Measurements from ENCODE around the gene KLF3. TPM values are rescaled to one million over a fixed set of nuclear protein-coding genes. Genes with fewer than 3 reads are reported as not detected.

KLF3 gene
- total RNA-seq, 1 experiment from 2014 or later: 14.4 TPM

- BruUV-seq (replicated peaks): no TSS peak
These were observed 81.9 kb downstream of the KLF3 start for GRCh38 chr4:38745881-38746280.

GRCh38 chr4:38747629-38748028, 83.6 kb downstream of the KLF3 start:
- in situ Hi-C loops (cut with HindIII; ENCODE audit: low pct_unique_long_range_greater_than_20kb, low sequenced_read_pairs): no loop called here

More at GRCh38 chr4:38745881-38746280, 81.9 kb downstream of the KLF3 start:
- Histone ChIP-seq H3K4me1 (ENCODE audit: control insufficient read depth, insufficient read depth, low read length) (no peaks in the 10 kb centered on the region), H3K27ac (ENCODE audit: low read length) (no peak overlapping the region), H3K36me3 (ENCODE audit: control insufficient read depth, insufficient read depth, low read length) (no peaks in the 10 kb centered on the region), H3K9me3 (ENCODE audit: control insufficient read depth, insufficient read depth, low read depth, low read length) (no peaks in the 10 kb centered on the region), H3K27me3 (ENCODE audit: control insufficient read depth, insufficient read depth, low read length) (no peaks in the 10 kb centered on the region), H3K4me3 (ENCODE audit: low read depth in 2 of 2, low read length in 2 of 2) (no peak overlapping the region)
- POLR2A ChIA-PET: no interaction called here
- no peak for TF ChIP-seq SIN3A (IDR thresholded peaks at IDR 0.05; ENCODE audit: borderline replicate concordance, insufficient read depth, low read depth, low read length)
- no peak for TF ChIP-seq POLR2AphosphoS5 (IDR thresholded peaks at IDR 0.05; ENCODE audit: low read depth, low read length)
- TF ChIP-seq, protein P1, sequence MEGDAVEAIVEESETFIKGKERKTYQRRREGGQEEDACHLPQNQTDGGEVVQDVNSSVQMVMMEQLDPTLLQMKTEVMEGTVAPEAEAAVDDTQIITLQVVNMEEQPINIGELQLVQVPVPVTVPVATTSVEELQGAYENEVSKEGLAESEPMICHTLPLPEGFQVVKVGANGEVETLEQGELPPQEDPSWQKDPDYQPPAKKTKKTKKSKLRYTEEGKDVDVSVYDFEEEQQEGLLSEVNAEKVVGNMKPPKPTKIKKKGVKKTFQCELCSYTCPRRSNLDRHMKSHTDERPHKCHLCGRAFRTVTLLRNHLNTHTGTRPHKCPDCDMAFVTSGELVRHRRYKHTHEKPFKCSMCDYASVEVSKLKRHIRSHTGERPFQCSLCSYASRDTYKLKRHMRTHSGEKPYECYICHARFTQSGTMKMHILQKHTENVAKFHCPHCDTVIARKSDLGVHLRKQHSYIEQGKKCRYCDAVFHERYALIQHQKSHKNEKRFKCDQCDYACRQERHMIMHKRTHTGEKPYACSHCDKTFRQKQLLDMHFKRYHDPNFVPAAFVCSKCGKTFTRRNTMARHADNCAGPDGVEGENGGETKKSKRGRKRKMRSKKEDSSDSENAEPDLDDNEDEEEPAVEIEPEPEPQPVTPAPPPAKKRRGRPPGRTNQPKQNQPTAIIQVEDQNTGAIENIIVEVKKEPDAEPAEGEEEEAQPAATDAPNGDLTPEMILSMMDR (IDR thresholded peaks at IDR 0.05): no peak
- no peak for TF ChIP-seq TCF7L2 (IDR thresholded peaks at IDR 0.05; ENCODE audit: low read depth, low read length)
- no peak for TF ChIP-seq REST (IDR thresholded peaks at IDR 0.05; ENCODE audit: insufficient read depth in 1 of 2, low read depth in 2 of 2, low read length in 1 of 2)
- no peak for ATAC-seq
- in situ Hi-C loops (cut with HindIII; ENCODE audit: low pct_unique_long_range_greater_than_20kb, low sequenced_read_pairs) (no loop called here), intact Hi-C loops (cut with micrococcal nuclease; ENCODE audit: unreplicated experiment) (no loop called here)
- DNase-seq (ENCODE audit: low read depth, low spot score): no peak
- CTCF ChIA-PET: no interaction called here

More at GRCh38 chr4:38747629-38748028, 83.6 kb downstream of the KLF3 start:
- ATAC-seq (no peak), DNase-seq (ENCODE audit: low read depth, low spot score) (no peak)
- no TSS peak for BruUV-seq (replicated peaks)
- intact Hi-C loops (cut with micrococcal nuclease; ENCODE audit: unreplicated experiment): no loop called here
- peaks cover 2% of the 10 kb centered on the region; the same call in 1 of the 2 replicates for H3K4me1 ChIP-seq (ENCODE audit: control insufficient read depth, insufficient read depth, low read length)
- no peak overlapping the region for H3K27ac ChIP-seq (ENCODE audit: low read length)
- H3K36me3 ChIP-seq (ENCODE audit: control insufficient read depth, insufficient read depth, low read length): no peaks in the 10 kb centered on the region
- TF ChIP-seq, protein P1 (IDR thresholded peaks at IDR 0.05): no peak
- TF ChIP-seq TCF7L2 (IDR thresholded peaks at IDR 0.05; ENCODE audit: low read depth, low read length) (no peak), POLR2AphosphoS5 (IDR thresholded peaks at IDR 0.05; ENCODE audit: low read depth, low read length) (no peak), SIN3A (IDR thresholded peaks at IDR 0.05; ENCODE audit: borderline replicate concordance, insufficient read depth, low read depth, low read length) (no peak), REST (IDR thresholded peaks at IDR 0.05; ENCODE audit: insufficient read depth in 1 of 2, low read depth in 2 of 2, low read length in 1 of 2) (no peak)
- no peaks in the 10 kb centered on the region for H3K27me3 ChIP-seq (ENCODE audit: control insufficient read depth, insufficient read depth, low read length)
- ChIA-PET POLR2A (no interaction called here), CTCF (no interaction called here)
- H3K4me3 ChIP-seq (ENCODE audit: low read depth in 2 of 2, low read length in 2 of 2): no peak overlapping the region
- H3K9me3 ChIP-seq (ENCODE audit: control insufficient read depth, insufficient read depth, low read depth, low read length): no peaks in the 10 kb centered on the region
